Right atrium auricular region (tissue), 2 donors: ENCODE results near the gene AKR1B1. TPM values are rescaled to one million over a fixed set of nuclear protein-coding genes. Genes with fewer than 3 reads are reported as not detected.

ENCODE experiments used
- DNase-seq: peaks from one replicate; pipeline ENCODE4 v3.0.0-alpha.2; 2019; ENCODE audit warnings: low spot score
- H3K27ac ChIP-seq, 2 donors: fragments of 200-600 bp; sonication (generic); 1 replicate in 1 of 2; 2 replicates in 1 of 2; pipeline ENCODE4 v1.5.1; 2016 to 2019
- H3K27me3 ChIP-seq, 2 donors: fragments of 200-600 bp; sonication (generic); one replicate each; pipeline versions ENCODE4 v1.5.1 to v1.6.0; 2017 to 2019
- H3K36me3 ChIP-seq: fragments of 200-600 bp; sonication (generic); one replicate; pipeline ENCODE4 v1.5.1; 2016
- H3K4me1 ChIP-seq, 2 donors: fragments of 200-600 bp; sonication (generic); one replicate each; pipeline versions ENCODE4 v1.5.1 to v1.6.0; 2017 to 2019
- H3K4me3 ChIP-seq, 2 donors: fragments of 200-600 bp; sonication (generic); 1 replicate in 1 of 2; 2 replicates in 1 of 2; pipeline ENCODE4 v1.5.1; 2017 to 2019; ENCODE audit warnings: mild to moderate bottlenecking in 1 of 2, moderate library complexity in 1 of 2
- H3K9me3 ChIP-seq, 2 donors: fragments of 200-600 bp; sonication (generic); one replicate each; pipeline ENCODE4 v1.5.1; 2019
- total RNA-seq, 2 donors: library from RNA; depleted of rRNA; stranded (reverse); fragments of >200 nt; gene quantifications; one replicate each; pipeline ENCODE4 v1.1.0, GENCODE V29; 2016
- TF ChIP-seq, protein P1 (sequence below), 2 donors: fragments of 200-600 bp; sonication (generic); IDR thresholded peaks; one replicate each; pipeline ENCODE4 v1.5.1; 2019; ENCODE audit warnings: antibody characterized with exemption in 2 of 2

The AKR1B1 gene
- total RNA-seq, 2 donors from 2014 or later, result 69.1 to 261 TPM

DNA sequence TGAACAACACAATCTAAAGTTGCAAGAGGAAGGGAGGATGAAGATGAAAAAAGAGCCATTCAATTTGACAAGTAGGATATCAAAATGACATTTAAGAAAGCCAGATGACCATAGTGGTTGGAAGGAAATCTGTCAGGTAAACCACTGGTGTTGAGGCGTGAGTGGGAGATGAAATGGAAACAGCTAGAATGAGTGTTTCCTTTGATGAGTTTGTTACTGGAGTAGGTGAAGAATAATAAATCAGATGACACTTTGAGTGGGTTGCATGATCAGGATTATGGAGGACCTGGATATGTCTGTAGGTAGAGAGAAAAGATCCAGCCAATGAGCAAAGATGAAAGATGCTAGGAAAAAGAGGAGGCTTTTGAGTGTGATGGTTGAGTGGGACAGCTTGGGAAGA lies 33.1 kb downstream of the AKR1B1 start:
- no peaks in the 10 kb centered on the region for H3K36me3 ChIP-seq
- TF ChIP-seq, protein P1, sequence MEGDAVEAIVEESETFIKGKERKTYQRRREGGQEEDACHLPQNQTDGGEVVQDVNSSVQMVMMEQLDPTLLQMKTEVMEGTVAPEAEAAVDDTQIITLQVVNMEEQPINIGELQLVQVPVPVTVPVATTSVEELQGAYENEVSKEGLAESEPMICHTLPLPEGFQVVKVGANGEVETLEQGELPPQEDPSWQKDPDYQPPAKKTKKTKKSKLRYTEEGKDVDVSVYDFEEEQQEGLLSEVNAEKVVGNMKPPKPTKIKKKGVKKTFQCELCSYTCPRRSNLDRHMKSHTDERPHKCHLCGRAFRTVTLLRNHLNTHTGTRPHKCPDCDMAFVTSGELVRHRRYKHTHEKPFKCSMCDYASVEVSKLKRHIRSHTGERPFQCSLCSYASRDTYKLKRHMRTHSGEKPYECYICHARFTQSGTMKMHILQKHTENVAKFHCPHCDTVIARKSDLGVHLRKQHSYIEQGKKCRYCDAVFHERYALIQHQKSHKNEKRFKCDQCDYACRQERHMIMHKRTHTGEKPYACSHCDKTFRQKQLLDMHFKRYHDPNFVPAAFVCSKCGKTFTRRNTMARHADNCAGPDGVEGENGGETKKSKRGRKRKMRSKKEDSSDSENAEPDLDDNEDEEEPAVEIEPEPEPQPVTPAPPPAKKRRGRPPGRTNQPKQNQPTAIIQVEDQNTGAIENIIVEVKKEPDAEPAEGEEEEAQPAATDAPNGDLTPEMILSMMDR (IDR thresholded peaks at IDR 0.05), result no peak
- no peak for DNase-seq
- no peak overlapping the region for H3K4me3 ChIP-seq
- H3K27ac ChIP-seq, result no peak overlapping the region
- H3K27me3 ChIP-seq, result no peaks in the 10 kb centered on the region
- no peaks in the 10 kb centered on the region for H3K4me1 ChIP-seq
- no peaks in the 10 kb centered on the region for H3K9me3 ChIP-seq

- Histone ChIP-seq H3K4me3 (no peak overlapping the region), H3K4me1 (no peaks in the 10 kb centered on the region), H3K9me3 (no peaks in the 10 kb centered on the region), H3K36me3 (no peaks in the 10 kb centered on the region), H3K27me3 (no peaks in the 10 kb centered on the region), H3K27ac (no peak overlapping the region)
- no peak for DNase-seq
- TF ChIP-seq, protein P1 (IDR thresholded peaks at IDR 0.05), result no peak
These were observed 36.3 kb downstream of the AKR1B1 start for GRCh38 chr7:134422638-134423037.

- no peaks in the 10 kb centered on the region for H3K4me1 ChIP-seq
- no peaks in the 10 kb centered on the region for H3K27me3 ChIP-seq
- H3K27ac ChIP-seq, result no peak overlapping the region
- DNase-seq, result no peak
- TF ChIP-seq, protein P1 (IDR thresholded peaks at IDR 0.05), result no peak
- H3K9me3 ChIP-seq, result no peaks in the 10 kb centered on the region
- no peaks in the 10 kb centered on the region for H3K36me3 ChIP-seq
- H3K4me3 ChIP-seq, result no peak overlapping the region
These were observed 36.9 kb downstream of the AKR1B1 start for GRCh38 chr7:134422008-134422407.

GRCh38 chr7:134420424-134421125 lies 38.3 kb downstream of the AKR1B1 start:
- H3K36me3 ChIP-seq, result no peaks in the 10 kb centered on the region
- no peaks in the 10 kb centered on the region for H3K27me3 ChIP-seq
- no peaks in the 10 kb centered on the region for H3K4me1 ChIP-seq
- no peak overlapping the region for H3K27ac ChIP-seq
- TF ChIP-seq, protein P1 (IDR thresholded peaks at IDR 0.05), result peak; percentile 13 to 69
- H3K4me3 ChIP-seq, result no peak overlapping the region
- H3K9me3 ChIP-seq, result no peaks in the 10 kb centered on the region
- no peak for DNase-seq

DNA sequence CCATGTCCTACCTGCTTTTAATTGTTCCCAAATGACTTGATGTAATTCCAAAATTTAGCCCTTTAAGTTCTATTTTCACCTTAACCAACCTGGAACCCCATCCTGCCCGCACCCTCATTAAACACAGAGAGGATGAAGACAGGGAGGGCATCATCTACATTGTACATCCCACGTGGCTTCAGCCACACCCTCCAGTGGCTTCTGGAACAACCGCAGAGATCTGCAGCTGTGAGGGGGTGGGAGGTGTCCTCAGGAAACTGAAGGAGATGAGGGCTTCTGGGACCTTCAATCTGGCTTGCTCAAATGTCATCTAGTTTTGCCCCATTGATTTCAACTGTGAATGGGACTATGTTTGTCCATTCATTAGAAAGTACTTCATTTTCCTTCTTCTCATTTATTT lies 39.0 kb downstream of the AKR1B1 start:
- H3K27ac ChIP-seq, result no peak overlapping the region
- H3K27me3 ChIP-seq, result no peaks in the 10 kb centered on the region
- no peaks in the 10 kb centered on the region for H3K36me3 ChIP-seq
- H3K4me1 ChIP-seq, result no peaks in the 10 kb centered on the region
- H3K9me3 ChIP-seq, result no peaks in the 10 kb centered on the region
- H3K4me3 ChIP-seq, result no peak overlapping the region
- TF ChIP-seq, protein P1 (IDR thresholded peaks at IDR 0.05), result no peak
- DNase-seq, result no peak

DNA sequence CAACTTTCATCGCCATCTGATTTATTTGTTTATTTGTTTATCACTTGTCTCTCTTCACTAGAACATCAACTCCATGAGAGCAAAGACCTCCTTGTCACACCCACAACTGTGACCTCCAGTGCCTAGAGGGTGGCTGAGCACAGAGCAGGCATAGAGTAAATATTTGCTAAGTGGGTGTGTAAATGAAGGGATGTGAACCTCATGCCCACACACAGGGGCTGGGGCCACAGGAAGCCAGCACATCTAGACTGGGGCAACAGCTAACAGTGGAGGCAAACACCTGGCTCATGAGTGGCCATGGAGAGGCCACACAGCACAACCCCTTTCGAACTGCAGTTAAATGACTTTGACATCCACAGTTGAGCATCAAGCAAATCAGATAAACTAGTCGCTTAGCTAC lies 39.8 kb downstream of the AKR1B1 start:
- no peak overlapping the region for H3K4me3 ChIP-seq
- H3K27me3 ChIP-seq, result no peaks in the 10 kb centered on the region
- TF ChIP-seq, protein P1 (IDR thresholded peaks at IDR 0.05), result no peak
- no peaks in the 10 kb centered on the region for H3K9me3 ChIP-seq
- DNase-seq, result no peak
- H3K27ac ChIP-seq, result no peak overlapping the region
- no peaks in the 10 kb centered on the region for H3K36me3 ChIP-seq
- no peaks in the 10 kb centered on the region for H3K4me1 ChIP-seq
